Activated naive CD4-positive, alpha-beta T cell treated with anti-CD3 and anti-CD28 coated beads, Interleukin-2, amount 50 U/mL, for 24 hours (primary cell): Measurements from ENCODE around the gene UQCRC1.

Experiments used
- H3K27ac Mint-ChIP-seq: one replicate; pipeline ENCODE4 v1.8.0; 2021; ENCODE audit warnings: mild to moderate bottlenecking, mixed read lengths
- H3K27me3 Mint-ChIP-seq: one replicate; pipeline ENCODE4 v1.8.0; 2021; ENCODE audit warnings: mixed read lengths
- H3K36me3 Mint-ChIP-seq: one replicate; pipeline ENCODE4 v1.8.0; 2021; ENCODE audit warnings: mixed read lengths
- H3K4me1 Mint-ChIP-seq: one replicate; pipeline ENCODE4 v1.8.0; 2021; ENCODE audit warnings: mixed read lengths
- H3K4me3 Mint-ChIP-seq: one replicate; pipeline ENCODE4 v1.8.0; 2021; ENCODE audit warnings: mild to moderate bottlenecking, mixed read lengths
- H3K9me3 Mint-ChIP-seq: one replicate; pipeline ENCODE4 v1.8.0; 2021; ENCODE audit warnings: mixed read lengths

UQCRC1 gene

GRCh38 chr3:48595526-48596121 lies 13.8 kb downstream of the UQCRC1 start:
- Mint-ChIP-seq H3K27me3 (peaks cover 7% of the 10 kb centered on the region), H3K9me3 (no peaks in the 10 kb centered on the region), H3K4me1 (no peaks in the 10 kb centered on the region), H3K36me3 (no peaks in the 10 kb centered on the region), H3K4me3 (no peak overlapping the region), H3K27ac (no peak overlapping the region)

DNA sequence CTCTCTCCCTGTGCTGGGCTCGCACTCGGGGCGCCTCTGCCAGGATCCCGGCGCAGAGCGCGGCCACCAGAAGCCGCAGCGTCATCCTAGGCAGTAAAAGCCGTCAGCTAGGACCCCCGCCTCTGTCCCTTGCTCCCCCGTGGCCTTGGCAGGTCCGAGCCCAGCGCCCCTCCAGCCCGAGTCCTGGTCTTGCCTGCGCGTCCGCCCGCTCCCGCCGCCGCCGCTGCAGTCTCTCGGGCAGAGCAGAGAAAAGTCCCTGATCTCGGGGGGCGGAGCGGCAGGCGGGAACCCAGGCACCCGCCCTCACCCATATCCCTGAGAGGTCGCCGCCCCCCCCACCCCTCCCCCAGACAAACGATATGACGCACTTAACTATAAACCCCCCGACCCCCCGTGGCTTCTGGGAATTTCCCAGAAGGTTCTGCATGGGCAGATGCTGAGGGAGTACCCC lies 14.3 kb downstream of the UQCRC1 start, which contains the start of gene COL7A1:
COL7A1 (minus strand) TSS at position 255 of the 451 bp plus-strand sequence; CDS start at position 85, 170 bp downstream.
- Mint-ChIP-seq H3K4me3 (peak within 1 kb of the TSS; percentile 11), H3K27ac (no peak within 1 kb of the TSS), H3K36me3 (no peaks in the 10 kb centered on the region), H3K9me3 (no peaks in the 10 kb centered on the region), H3K27me3 (peaks cover 7% of the 10 kb centered on the region), H3K4me1 (no peaks in the 10 kb centered on the region)

GRCh38 chr3:48594417-48595049 lies 14.9 kb downstream of the UQCRC1 start:
- Mint-ChIP-seq H3K27ac (no peak overlapping the region), H3K9me3 (no peaks in the 10 kb centered on the region), H3K4me3 (peak overlapping the region; percentile 11), H3K4me1 (no peaks in the 10 kb centered on the region), H3K36me3 (no peaks in the 10 kb centered on the region), H3K27me3 (peaks cover 7% of the 10 kb centered on the region)

GRCh38 chr3:48593337-48593736 lies 16.1 kb downstream of the UQCRC1 start:
- H3K9me3 Mint-ChIP-seq, result no peaks in the 10 kb centered on the region
- no peak overlapping the region for H3K4me3 Mint-ChIP-seq
- peaks cover 12% of the 10 kb centered on the region for H3K27me3 Mint-ChIP-seq

GRCh38 chr3:48592519-48593087 lies 16.8 kb downstream of the UQCRC1 start:
- H3K27me3 Mint-ChIP-seq, result peaks cover 15% of the 10 kb centered on the region
- no peaks in the 10 kb centered on the region for H3K9me3 Mint-ChIP-seq
- H3K36me3 Mint-ChIP-seq, result no peaks in the 10 kb centered on the region
- H3K4me3 Mint-ChIP-seq, result no peak overlapping the region
- no peak overlapping the region for H3K27ac Mint-ChIP-seq
- no peaks in the 10 kb centered on the region for H3K4me1 Mint-ChIP-seq

More at GRCh38 chr3:48593337-48593736, 16.1 kb downstream of the UQCRC1 start:
- no peaks in the 10 kb centered on the region for H3K36me3 Mint-ChIP-seq
- no peaks in the 10 kb centered on the region for H3K4me1 Mint-ChIP-seq
- no peak overlapping the region for H3K27ac Mint-ChIP-seq

- Mint-ChIP-seq H3K36me3 (no peaks in the 10 kb centered on the region), H3K4me1 (no peaks in the 10 kb centered on the region), H3K27ac (no peak overlapping the region), H3K4me3 (no peak overlapping the region), H3K9me3 (no peaks in the 10 kb centered on the region), H3K27me3 (peaks cover 17% of the 10 kb centered on the region)
Observed at GRCh38 chr3:48591886-48592518, 17.4 kb downstream of the UQCRC1 start.

DNA sequence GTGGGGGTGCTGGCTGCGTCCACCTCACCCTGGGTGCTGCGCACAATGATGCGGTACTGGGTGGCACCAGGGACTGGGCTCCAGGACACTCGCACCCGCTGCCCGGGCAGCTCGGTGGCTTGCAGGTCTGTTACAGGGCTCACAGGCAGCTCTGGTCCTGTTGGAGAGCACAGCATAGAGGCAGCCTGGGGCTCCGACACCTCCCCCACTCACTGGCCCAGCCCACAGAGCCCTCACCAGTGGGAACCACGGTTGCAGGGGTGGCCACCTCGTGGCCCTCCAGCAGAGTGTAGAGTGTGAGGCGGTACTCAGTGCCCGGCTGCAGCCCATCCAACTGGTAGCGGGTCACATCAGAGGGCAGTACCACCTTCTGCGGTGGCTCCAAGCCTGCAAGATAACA lies 18.0 kb downstream of the UQCRC1 start:
- Mint-ChIP-seq H3K9me3 (no peaks in the 10 kb centered on the region), H3K4me3 (no peak overlapping the region), H3K27ac (no peak overlapping the region), H3K27me3 (peaks cover 17% of the 10 kb centered on the region), H3K4me1 (no peaks in the 10 kb centered on the region), H3K36me3 (no peaks in the 10 kb centered on the region)

- Mint-ChIP-seq H3K36me3 (no peaks in the 10 kb centered on the region), H3K4me3 (no peak overlapping the region), H3K27me3 (peaks cover 14% of the 10 kb centered on the region), H3K27ac (peak overlapping the region; percentile 59), H3K9me3 (no peaks in the 10 kb centered on the region), H3K4me1 (no peaks in the 10 kb centered on the region)
Observed at GRCh38 chr3:48588230-48588629, 21.2 kb downstream of the UQCRC1 start.

GRCh38 chr3:48587686-48588085 lies 21.8 kb downstream of the UQCRC1 start:
- H3K27me3 Mint-ChIP-seq, result peaks cover 13% of the 10 kb centered on the region
- H3K9me3 Mint-ChIP-seq, result no peaks in the 10 kb centered on the region
- H3K36me3 Mint-ChIP-seq, result no peaks in the 10 kb centered on the region
- H3K4me1 Mint-ChIP-seq, result no peaks in the 10 kb centered on the region
- H3K27ac Mint-ChIP-seq, result peak overlapping the region; percentile 59
- peak overlapping the region; percentile 19 for H3K4me3 Mint-ChIP-seq

DNA sequence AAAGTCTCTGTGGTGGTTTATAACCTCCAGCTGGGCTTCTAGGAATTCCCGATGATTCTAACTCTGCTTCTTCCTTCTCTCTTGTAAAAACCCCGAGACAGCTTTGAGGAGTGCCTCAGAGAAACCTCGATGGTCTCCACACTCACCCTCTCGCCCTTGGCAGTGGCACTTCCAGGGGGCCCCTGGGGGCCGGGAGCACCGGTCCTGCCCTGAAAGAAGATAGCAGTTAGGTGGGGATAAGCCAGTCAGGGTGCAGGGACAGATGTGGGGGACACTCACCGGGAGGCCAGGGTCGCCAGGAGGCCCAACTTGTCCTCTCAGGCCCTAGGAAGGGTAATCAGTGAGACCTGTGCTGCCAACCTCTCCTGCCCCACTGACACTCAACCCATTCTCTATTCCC lies 24.0 kb downstream of the UQCRC1 start:
- no peaks in the 10 kb centered on the region for H3K9me3 Mint-ChIP-seq
- peaks cover 10% of the 10 kb centered on the region for H3K27me3 Mint-ChIP-seq
- no peak overlapping the region for H3K27ac Mint-ChIP-seq
- H3K4me1 Mint-ChIP-seq, result no peaks in the 10 kb centered on the region
- H3K36me3 Mint-ChIP-seq, result no peaks in the 10 kb centered on the region
- no peak overlapping the region for H3K4me3 Mint-ChIP-seq

- Mint-ChIP-seq H3K36me3 (no peaks in the 10 kb centered on the region), H3K4me3 (no peak overlapping the region), H3K27ac (no peak overlapping the region), H3K9me3 (no peaks in the 10 kb centered on the region), H3K4me1 (no peaks in the 10 kb centered on the region), H3K27me3 (peaks cover 10% of the 10 kb centered on the region)
Observed at GRCh38 chr3:48584836-48585235, 24.6 kb downstream of the UQCRC1 start.

- Mint-ChIP-seq H3K27ac (no peak overlapping the region), H3K36me3 (no peaks in the 10 kb centered on the region), H3K27me3 (no peaks in the 10 kb centered on the region), H3K4me3 (no peak overlapping the region), H3K4me1 (no peaks in the 10 kb centered on the region), H3K9me3 (no peaks in the 10 kb centered on the region)
Observed at GRCh38 chr3:48581621-48582481, 27.6 kb downstream of the UQCRC1 start.

DNA sequence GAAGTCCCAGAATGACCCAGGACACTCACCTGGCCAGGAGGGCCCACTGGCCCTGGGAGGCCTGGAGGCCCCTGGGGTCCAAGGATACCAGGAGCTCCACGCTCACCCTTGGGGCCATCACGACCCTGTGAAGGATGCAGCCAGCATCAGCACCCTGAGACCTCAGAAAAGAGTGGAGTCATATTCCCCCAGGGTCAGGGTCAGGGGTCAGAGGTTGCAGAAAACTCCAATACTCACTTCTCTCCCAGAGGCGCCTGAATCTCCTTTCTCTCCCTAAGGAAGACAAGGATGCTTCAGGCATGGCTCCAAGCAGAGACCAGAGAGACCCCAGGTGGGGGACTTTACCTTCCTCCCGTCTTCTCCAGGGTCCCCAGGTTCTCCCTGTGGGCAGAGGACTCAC lies 32.8 kb downstream of the UQCRC1 start:
- Mint-ChIP-seq H3K4me1 (no peaks in the 10 kb centered on the region), H3K4me3 (no peak overlapping the region), H3K9me3 (no peaks in the 10 kb centered on the region), H3K27ac (no peak overlapping the region), H3K36me3 (no peaks in the 10 kb centered on the region), H3K27me3 (no peaks in the 10 kb centered on the region)

DNA sequence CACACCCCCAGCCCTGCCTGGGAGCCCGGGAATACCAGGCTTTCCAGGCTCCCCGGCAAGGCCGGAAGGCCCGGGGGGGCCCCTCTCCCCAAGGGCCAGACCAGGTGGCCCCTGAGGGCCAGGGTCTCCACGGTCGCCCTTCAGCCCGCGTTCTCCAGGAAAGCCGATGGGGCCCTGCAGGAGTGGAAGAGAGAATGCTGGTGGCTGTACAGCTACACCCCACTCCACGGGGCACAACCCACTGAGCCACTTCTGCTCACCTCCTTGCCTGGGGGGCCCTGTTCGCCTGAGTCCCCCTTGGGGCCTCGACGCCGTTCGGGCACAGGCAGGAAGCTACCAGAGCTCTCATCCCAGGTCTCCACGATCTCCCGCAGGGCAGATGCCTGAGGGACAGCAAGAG lies 34.1 kb downstream of the UQCRC1 start:
- Mint-ChIP-seq H3K27me3 (no peaks in the 10 kb centered on the region), H3K4me3 (no peak overlapping the region), H3K4me1 (no peaks in the 10 kb centered on the region), H3K9me3 (no peaks in the 10 kb centered on the region), H3K27ac (no peak overlapping the region), H3K36me3 (no peaks in the 10 kb centered on the region)

GRCh38 chr3:48573973-48574585 lies 35.4 kb downstream of the UQCRC1 start:
- H3K36me3 Mint-ChIP-seq, result no peaks in the 10 kb centered on the region
- H3K9me3 Mint-ChIP-seq, result no peaks in the 10 kb centered on the region
- H3K4me3 Mint-ChIP-seq, result no peak overlapping the region
- H3K4me1 Mint-ChIP-seq, result no peaks in the 10 kb centered on the region
- H3K27me3 Mint-ChIP-seq, result no peaks in the 10 kb centered on the region
- H3K27ac Mint-ChIP-seq, result no peak overlapping the region
